HL-60 (cell line): ENCODE measurements around the gene FILIP1L.

Experiments
- CTCF ChIP-seq: IDR thresholded peaks from one replicate; pipeline ENCODE4 v1.5.1; 2011; ENCODE audit warnings: low read length, control low read depth, inconsistent platforms; ENCODE audit not compliant: insufficient read depth
- SPI1 ChIP-seq: IDR thresholded peaks from 2 replicates; pipeline ENCODE4 v1.6.1; 2012; ENCODE audit warnings: low read depth, mild to moderate bottlenecking, borderline replicate concordance

GRCh38 chr3:99999536-99999935 lies 114.8 kb downstream of the FILIP1L start:
- TF ChIP-seq CTCF, result no peak
- TF ChIP-seq SPI1, result no peak
